OCI-LY1 (cell line): ENCODE data around the gene KCNG3.

ENCODE experiments used
- H2AFZ ChIP-seq: fragments of 200-600 bp; sonication (generic), shearing (Covaris generic); 2 replicates; pipeline ENCODE4 v1.6.0; 2014; ENCODE audit warnings: antibody characterized with exemption, mild to moderate bottlenecking, low read length
- H3F3A ChIP-seq: fragments of 200-600 bp; sonication (generic), shearing (Covaris generic); 2 replicates; pipeline ENCODE4 v1.6.0; 2014; ENCODE audit warnings: mild to moderate bottlenecking, antibody characterized with exemption, low read length, moderate library complexity; ENCODE audit not compliant: insufficient read depth
- H3K27ac ChIP-seq: fragments of 200-600 bp; sonication (generic); 2 replicates; pipeline ENCODE4 v1.5.1; 2014; ENCODE audit warnings: low read length, mixed run types, mild to moderate bottlenecking, low read depth; ENCODE audit not compliant: poor library complexity, severe bottlenecking
- H3K27me3 ChIP-seq: fragments of 200-600 bp; sonication (generic); 2 replicates; pipeline ENCODE4 v1.6.0; 2014; ENCODE audit warnings: antibody characterized with exemption, mild to moderate bottlenecking, low read length, moderate library complexity; ENCODE audit not compliant: insufficient read depth
- H3K36me3 ChIP-seq: fragments of 200-600 bp; sonication (generic); 2 replicates; pipeline ENCODE4 v1.6.1; 2014; ENCODE audit warnings: mild to moderate bottlenecking, antibody characterized with exemption, low read length, moderate library complexity, mixed read lengths; ENCODE audit not compliant: insufficient read depth
- H3K4me1 ChIP-seq: fragments of 200-600 bp; sonication (generic); 2 replicates; pipeline ENCODE4 v1.5.1; 2014; ENCODE audit warnings: mild to moderate bottlenecking, low read length, moderate library complexity; ENCODE audit not compliant: insufficient read depth, severe bottlenecking
- H3K4me2 ChIP-seq: fragments of 200-600 bp; sonication (generic), shearing (Covaris generic); 2 replicates; pipeline ENCODE4 v1.6.1; 2014; ENCODE audit warnings: low read length
- H3K4me3 ChIP-seq: fragments of 200-600 bp; sonication (generic); 2 replicates; pipeline ENCODE4 v1.5.1; 2014; ENCODE audit warnings: low read length, low read depth, mild to moderate bottlenecking, mixed read lengths; ENCODE audit not compliant: poor library complexity, severe bottlenecking
- H3K79me2 ChIP-seq: fragments of 200-600 bp; shearing (Covaris generic); 2 replicates; pipeline ENCODE4 v1.6.1; 2016; ENCODE audit warnings: mixed run types, low read length, mixed read lengths; ENCODE audit not compliant: insufficient read depth
- H3K9ac ChIP-seq: fragments of 200-600 bp; sonication (generic), shearing (Covaris generic); 2 replicates; pipeline ENCODE4 v1.6.1; 2014; ENCODE audit warnings: mild to moderate bottlenecking, low read length, mixed read lengths
- H3K9me2 ChIP-seq: fragments of 200-600 bp; sonication (generic), shearing (Covaris generic); 2 replicates; pipeline ENCODE4 v1.6.1; 2014; ENCODE audit warnings: low read depth, mild to moderate bottlenecking, low read length, mixed read lengths
- H3K9me3 ChIP-seq: fragments of 200-600 bp; shearing (Covaris generic); 2 replicates; pipeline ENCODE4 v1.6.1; 2014; ENCODE audit warnings: low read length, mixed read lengths
- H4K20me1 ChIP-seq: fragments of 200-600 bp; sonication (generic), shearing (Covaris generic); 2 replicates; pipeline ENCODE4 v1.6.0; 2016; ENCODE audit warnings: mild to moderate bottlenecking, low read length; ENCODE audit not compliant: insufficient read depth
- CTCF ChIP-seq: fragments of 200-600 bp; sonication (generic), shearing (Covaris generic); IDR thresholded peaks from 2 replicates; pipeline ENCODE4 v1.5.1; 2017; ENCODE audit warnings: mild to moderate bottlenecking, antibody characterized with exemption, low read length, moderate library complexity, mixed read lengths
- EZH2 ChIP-seq: fragments of 200-600 bp; sonication (generic), shearing (Covaris generic); IDR thresholded peaks from 2 replicates; pipeline ENCODE4 v1.8.0; 2017; ENCODE audit warnings: borderline replicate concordance, mixed run types, mild to moderate bottlenecking, antibody characterized with exemption, low read length, moderate library complexity, mixed read lengths

KCNG3 gene

GRCh38 chr2:42438685-42439084 lies 55.1 kb downstream of the KCNG3 start:
- Histone ChIP-seq H2AFZ (no peak overlapping the region), H3K36me3 (no peaks in the 10 kb centered on the region), H3K4me2 (no peak overlapping the region), H3K79me2 (no peaks in the 10 kb centered on the region), H3K9ac (no peak overlapping the region), H3K4me1 (no peaks in the 10 kb centered on the region), H3F3A (no peaks in the 10 kb centered on the region), H4K20me1 (no peaks in the 10 kb centered on the region), H3K27me3 (no peaks in the 10 kb centered on the region), H3K9me2 (no peaks in the 10 kb centered on the region), H3K27ac (no peak overlapping the region), H3K4me3 (no peak overlapping the region), H3K9me3 (no peaks in the 10 kb centered on the region)
- TF ChIP-seq EZH2: no peak
- no peak for TF ChIP-seq CTCF

- Histone ChIP-seq H3K9ac (no peak overlapping the region), H3K4me1 (no peaks in the 10 kb centered on the region), H3K79me2 (no peaks in the 10 kb centered on the region), H4K20me1 (no peaks in the 10 kb centered on the region), H3K36me3 (no peaks in the 10 kb centered on the region), H2AFZ (no peak overlapping the region), H3K9me2 (no peaks in the 10 kb centered on the region), H3K4me2 (no peak overlapping the region), H3K9me3 (no peaks in the 10 kb centered on the region), H3F3A (no peaks in the 10 kb centered on the region), H3K27ac (no peak overlapping the region), H3K27me3 (no peaks in the 10 kb centered on the region), H3K4me3 (no peak overlapping the region)
- TF ChIP-seq CTCF: no peak
These were observed 57.4 kb downstream of the KCNG3 start for GRCh38 chr2:42436370-42436769.

- no peaks in the 10 kb centered on the region for H3K4me1 ChIP-seq
- H3K27ac ChIP-seq: no peak overlapping the region
- H3K79me2 ChIP-seq: no peaks in the 10 kb centered on the region
- H4K20me1 ChIP-seq: no peaks in the 10 kb centered on the region
- H3K9me3 ChIP-seq: no peaks in the 10 kb centered on the region
- no peak overlapping the region for H3K4me3 ChIP-seq
- H3K9ac ChIP-seq: no peak overlapping the region
- H3K9me2 ChIP-seq: no peaks in the 10 kb centered on the region
- no peak overlapping the region for H2AFZ ChIP-seq
- H3K4me2 ChIP-seq: no peak overlapping the region
- no peaks in the 10 kb centered on the region for H3F3A ChIP-seq
- no peaks in the 10 kb centered on the region for H3K36me3 ChIP-seq
- TF ChIP-seq CTCF: no peak
- TF ChIP-seq EZH2: no peak
- H3K27me3 ChIP-seq: no peaks in the 10 kb centered on the region
These were observed 58.2 kb downstream of the KCNG3 start for GRCh38 chr2:42435628-42436027.
